HG03108 (cell line): ENCODE results near the gene CHDH.

Source experiments
- ATAC-seq: cut with Tn5 transposase; IDR thresholded peaks from one replicate; pipeline ENCODE4 v1.9.1; 2021; ENCODE audit warnings: moderate library complexity; ENCODE audit not compliant: unreplicated experiment

CHDH gene

DNA sequence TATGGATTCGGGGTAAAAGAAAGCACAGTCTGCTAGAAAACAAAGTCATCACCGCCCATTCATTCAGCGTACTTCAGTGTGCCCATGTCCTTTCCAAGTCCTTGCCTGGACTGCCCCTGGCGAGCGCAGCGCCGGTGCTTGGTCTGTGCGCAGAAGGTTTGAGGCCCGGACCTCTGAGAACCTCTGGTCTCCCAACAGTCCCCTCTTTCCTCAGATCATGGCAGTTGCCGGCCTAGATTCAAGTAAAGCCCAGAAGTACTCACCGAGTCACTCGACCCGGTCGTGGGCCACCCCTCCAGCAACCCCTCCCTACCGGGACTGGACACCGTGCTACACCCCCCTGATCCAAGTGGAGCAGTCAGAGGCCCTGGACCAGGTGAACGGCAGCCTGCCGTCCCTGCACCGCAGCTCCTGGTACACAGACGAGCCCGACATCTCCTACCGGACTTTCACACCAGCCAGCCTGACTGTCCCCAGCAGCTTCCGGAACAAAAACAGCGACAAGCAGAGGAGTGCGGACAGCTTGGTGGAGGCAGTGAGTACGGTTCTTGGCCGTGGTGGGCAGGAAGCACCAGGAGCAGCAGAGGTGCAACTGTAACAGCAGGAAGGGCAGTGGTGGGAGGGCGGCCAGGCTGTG lies 36.3 kb downstream of the CHDH start:
- no peak for ATAC-seq

DNA sequence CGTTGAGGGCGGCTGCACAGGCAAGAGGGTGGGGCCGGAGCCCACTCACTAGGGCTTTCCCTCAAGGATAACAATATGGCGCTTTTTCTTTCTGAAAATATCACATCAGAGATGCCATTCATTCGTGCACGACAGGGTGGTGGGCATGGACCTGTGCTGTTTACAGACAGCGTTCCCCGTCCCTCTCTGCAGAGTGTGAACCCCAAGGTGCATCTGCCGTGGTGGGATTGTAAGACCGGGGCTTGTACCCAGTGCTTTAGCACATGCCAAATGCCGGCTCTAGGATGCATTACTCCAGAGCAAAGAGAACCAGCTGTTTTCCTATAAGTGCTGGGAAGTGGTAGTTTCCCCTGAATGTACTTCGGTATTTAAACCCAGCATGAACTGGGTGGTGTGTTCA lies 37.0 kb downstream of the CHDH start:
- no peak for ATAC-seq

DNA sequence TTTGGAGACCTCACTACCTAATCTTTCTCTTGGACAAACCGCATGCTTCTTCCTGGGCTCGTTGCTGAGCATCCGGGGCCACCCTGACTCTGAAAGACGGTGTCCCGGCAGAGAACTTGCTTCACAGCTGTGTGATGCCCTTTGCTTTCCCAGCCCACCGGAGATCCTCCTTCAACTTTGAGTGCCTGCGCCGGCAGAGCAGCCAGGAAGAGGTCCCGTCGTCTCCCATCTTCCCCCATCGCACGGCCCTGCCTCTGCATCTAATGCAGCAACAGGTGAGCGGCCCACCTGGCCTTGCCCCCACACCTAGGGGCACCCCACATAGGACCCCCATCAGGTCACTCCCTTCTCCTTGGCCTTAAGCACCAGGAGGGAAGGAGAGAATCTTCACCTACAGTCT lies 37.7 kb downstream of the CHDH start:
- no peak for ATAC-seq

DNA sequence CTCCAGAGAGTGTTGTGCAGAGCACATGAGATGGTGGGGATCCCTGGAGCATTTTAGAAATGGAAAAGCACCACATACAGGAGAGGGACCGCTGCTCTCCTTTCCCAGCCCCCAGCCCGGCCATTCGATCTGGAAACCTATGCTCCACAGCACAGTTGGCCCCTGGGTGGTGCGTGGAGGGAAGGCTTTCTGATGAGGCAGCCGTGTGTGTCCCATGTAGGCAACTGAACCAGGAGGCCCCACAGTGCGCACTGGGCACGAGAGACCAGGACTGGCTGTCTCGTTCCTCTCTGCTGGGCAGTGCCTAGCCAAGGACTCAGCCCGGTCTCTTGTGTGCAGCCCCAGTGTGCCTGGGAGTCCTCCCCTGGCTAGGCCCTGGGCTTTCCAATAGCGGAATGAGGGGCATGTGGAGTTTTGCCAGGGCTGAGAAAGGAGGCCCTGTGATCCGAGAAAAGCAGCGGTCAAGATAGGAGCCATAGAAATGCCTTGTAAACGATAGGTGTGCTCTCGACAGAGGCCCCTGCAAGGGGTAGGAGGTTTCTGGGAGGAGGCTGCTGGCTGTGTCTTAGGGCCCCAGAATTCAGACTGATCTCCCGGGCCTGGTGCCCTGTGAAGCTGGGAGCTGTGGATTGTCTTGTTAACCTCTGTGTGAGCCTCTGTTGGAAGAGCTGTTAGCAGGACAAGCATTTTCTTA lies 39.0 kb downstream of the CHDH start:
- ATAC-seq = no peak

DNA sequence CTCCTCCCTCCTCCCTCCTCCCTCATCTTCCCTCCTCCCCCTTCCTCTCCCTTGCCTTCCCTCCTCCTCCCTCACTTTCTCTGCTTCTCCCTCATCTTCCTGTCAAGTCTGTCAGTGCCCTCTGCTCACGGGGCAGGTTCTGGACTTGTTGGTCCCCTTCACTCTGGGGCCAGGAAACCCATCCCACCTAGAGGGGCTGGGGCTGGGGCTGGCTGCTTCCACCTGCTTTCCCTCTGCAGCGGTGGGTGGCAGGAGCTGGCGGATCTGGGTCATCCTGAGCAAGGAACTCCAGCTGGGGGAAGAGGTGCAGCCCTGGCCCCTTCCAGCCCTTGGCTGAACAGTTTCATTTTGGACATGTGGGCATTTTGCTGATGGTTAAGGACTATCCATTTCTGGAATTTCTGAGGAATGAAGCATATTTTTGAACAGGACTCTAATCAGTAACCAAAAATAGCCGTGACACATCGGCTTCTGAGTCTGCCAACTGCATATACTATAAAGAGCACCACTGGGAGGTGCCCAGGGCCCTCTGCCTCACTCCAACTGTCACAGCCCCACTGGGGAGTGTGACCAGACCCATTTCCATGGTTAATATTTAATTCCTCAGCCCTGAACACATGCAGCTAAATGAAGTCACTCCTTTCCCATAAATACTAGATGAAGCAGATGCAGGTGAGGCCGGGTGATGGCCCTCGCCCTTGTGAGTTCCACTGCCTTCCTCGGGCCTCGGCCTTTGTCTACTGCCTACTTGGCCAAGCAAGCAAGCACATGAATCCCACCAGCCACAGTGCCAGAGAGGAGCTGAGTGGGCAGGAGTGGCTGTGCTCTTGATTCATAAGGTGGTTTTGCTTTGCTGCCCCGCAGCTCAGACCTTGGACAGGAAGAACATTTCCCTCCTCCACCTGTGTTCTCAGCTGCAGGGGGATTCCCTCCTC lies 39.8 kb downstream of the CHDH start:
- peak; percentile 52 for ATAC-seq

DNA sequence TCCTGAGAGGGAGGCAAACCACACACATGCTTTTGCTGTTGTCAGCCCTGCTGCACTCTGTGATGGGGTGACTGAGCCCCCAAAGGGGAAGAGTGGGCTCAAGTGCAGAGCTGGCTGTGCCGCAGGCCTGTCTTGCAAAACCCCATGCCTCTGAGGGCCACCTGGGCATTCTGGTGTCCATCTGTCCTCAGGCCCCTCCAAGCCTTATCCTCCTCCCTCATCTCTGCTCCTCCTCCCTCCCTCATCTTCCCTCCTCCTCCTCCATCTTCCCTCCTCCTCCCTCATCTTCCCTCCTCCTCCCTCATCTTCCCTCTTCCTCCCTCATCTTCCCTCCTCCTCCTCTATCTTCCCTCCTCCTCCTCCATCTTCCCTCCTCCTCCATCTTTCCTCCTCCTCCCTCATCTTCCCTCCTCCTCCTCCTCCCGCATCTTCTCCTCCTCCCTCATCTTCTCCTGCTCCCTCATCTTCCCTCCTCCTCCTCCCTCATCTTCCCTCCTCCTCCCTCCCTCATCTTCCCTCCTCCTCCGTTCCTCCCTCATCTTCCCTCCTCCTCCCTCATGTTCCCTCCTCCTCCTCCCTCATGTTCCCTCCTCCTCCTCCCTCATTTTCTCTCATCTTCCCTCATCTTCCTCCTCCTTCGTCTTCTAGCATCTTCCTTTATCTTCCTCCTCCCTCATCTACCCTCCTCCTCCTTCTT lies 40.6 kb downstream of the CHDH start:
- no peak for ATAC-seq

DNA sequence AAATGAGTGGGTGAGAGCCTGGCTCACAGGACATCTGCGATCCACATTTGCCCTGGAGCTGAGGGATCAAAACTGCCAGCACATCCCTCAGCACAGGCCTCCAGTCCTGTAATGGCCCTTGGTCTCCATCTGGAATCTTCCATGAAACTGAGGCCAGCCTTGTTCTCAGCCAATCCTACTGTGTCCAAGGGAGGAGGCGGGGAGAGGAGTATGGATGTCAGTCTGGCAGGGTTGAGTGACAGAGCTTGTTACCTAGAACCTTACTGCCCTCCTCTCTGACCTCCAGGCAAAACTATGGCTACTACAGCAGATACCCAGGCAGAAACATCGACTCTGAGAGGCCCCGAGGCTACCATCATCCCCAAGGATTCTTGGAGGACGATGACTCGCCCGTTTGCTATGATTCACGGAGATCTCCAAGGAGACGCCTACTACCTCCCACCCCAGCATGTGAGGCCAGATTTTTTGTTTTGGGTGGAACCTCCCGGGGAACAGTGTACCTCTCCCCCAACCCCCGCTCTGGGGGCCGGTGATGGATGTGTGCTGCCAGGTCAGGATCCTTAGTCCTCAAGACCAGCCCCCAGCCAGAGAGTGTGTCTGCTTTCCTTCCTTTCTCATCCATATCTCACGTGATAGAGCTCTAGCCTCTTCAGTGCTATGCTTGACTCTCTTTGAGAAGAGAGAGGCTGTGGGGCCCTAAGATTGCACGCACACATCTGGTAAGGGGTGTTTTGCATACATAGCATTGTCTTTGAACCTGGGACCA lies 41.3 kb downstream of the CHDH start:
- ATAC-seq = peak; percentile 64

DNA sequence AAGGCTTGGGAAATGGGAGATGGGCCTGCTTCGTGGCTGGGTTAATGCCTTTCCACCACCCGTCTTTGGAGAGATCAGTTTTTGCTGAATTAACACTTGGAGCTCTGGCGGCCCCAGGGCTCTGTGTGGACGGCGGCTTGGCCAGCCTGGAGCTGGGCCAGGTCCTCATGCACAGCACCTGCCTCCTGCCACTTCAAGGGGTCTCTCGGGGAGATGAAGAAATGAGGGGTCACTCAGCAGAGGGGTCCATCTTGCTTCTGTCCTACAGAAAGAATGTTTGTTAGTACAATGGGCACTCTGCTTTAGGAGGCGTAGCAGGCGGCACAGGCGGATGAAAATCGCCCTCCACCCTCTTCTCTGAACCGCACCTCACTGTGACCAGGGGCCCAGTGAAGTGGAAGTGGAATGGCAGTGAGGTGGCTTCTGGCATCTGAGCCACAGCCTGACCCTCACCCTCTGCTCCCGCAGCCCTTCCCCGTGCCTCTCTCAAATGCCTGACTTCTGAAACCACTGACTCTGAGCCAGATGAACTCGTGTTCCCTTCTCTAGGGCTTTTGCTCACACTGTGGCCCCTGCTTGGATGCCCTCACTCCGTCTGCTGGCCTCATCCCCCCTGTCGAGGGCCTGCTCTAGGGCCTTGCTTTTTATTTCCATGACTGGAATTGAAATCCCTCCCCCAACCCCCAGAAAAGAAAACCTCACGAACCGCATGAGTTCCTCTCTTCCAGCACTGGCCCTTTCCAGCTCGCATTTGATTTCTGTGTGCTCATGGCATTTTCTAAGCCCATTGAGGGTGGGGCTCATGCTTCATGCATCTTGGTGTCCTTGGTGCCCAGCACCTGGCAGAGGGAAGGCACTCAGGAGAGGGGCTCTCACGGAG lies 42.2 kb downstream of the CHDH start:
- ATAC-seq = no peak

DNA sequence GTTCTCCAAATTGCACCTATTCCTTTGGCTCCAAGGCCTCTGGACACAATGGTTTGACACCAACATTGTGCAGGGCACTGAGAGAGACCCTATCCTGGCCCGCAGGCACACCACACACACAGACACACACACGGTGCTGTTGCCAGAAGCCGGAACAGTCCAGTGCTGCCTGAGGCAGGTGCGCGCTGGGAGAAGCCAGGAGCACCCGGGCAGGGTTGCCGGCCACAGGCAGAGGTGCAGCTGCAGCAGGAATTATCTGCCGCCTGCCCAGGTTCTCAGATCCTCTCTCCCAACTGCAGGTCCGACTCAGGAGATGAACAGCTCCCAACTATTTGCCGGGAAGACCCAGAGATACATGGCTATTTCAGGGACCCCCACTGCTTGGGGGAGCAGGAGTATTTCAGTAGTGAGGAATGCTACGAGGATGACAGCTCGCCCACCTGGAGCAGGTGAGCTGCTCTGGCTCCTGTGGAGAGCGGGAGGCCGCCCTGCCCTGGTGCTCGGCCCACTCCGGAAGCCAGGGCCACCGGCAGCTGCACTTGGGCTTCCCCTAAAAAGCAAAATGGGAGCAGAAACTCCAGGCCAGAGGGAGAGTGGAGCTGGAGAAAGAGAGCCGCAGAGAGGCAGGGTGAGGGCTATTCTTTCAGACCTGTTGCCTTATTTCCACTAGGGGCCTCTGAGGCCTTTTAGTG lies 42.9 kb downstream of the CHDH start:
- no peak for ATAC-seq

DNA sequence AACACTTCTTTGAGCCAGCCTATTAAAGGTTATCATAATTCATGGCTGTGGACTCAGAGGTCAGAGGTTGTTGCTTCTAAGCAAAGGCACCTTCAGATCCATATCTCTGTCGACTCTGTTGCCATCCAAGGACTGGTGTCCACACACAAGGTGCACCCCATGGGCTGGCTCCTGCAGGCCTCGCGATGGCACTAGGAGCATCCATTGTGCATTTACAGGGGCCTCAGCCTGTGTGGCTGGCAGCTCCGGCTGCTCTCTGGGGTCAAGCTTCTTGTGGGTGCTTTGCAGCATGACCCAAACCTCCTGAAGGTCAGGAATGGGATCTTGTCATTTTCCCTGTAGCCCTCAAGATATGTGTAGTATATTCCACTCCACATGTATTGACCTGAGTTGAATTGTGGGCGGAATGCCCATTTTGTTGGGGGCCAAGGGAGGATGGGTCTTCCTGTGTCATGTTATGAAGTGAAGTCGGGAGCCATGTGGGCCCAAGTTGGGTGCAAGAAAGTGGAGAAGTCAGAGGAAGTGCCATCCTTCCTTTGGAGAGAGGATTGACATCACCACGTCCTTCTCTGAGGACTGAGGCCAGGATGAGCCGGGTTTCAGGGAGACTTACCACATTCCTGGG lies 43.9 kb downstream of the CHDH start:
- ATAC-seq = no peak

DNA sequence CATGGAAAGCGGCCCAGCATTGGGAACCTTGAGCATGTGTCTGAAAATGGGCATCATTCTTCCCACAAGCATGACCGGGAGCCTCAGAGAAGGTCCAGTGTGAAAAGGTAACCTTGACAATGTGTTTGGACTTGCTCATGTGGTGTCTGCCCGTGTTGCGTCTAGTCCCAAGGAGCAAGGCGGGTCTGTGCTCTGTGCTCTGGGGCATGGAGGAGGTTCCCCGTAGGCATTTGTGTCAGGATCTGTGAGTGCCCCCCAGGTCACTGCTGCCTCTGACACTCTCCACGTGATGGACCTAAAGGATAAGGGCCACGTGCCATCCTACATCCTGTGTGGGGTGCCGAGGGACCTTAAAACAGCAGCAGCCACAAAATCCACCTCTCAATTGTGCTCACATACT lies 44.9 kb downstream of the CHDH start:
- ATAC-seq = no peak

DNA sequence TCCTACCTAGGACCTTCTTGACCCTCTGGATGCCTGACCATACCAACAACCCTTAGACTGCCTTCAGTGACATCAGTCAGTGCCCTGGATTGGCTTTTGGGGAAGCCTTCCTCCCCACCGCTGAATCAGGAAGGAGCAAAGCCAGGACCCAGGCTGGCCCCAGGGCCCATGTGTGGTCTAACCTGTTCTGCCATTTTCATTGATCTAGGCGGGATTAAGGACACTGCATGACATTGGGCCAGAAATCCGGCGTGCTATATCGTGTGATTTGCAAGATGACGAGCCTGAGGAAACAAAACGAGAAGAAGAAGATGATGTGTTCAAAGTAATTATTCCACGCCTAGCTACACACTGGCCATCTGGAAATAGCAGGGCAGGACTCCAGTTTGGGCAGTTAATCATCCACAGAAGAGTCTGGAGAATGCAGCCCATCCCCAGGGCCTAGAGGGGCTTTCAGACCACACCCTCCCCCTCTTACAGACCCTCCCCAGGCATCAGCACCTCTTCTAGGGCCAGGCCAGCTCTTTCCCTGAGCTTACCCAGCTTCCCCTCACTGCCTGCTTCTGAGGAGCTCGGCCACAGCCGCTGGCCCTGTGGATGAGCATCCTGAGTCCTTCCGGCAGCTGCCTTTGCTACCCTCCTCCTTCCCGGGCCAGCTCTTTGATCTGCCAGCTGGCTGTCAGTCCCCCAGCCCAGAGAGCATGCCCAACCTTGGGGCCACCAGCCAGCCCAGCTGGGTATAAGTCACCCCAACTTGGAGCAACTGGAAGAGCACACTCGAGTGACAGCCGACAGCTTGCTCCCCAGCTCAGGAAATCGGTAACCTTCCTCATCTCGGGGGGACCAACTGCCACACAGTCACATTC lies 45.9 kb downstream of the CHDH start:
- ATAC-seq = no peak

DNA sequence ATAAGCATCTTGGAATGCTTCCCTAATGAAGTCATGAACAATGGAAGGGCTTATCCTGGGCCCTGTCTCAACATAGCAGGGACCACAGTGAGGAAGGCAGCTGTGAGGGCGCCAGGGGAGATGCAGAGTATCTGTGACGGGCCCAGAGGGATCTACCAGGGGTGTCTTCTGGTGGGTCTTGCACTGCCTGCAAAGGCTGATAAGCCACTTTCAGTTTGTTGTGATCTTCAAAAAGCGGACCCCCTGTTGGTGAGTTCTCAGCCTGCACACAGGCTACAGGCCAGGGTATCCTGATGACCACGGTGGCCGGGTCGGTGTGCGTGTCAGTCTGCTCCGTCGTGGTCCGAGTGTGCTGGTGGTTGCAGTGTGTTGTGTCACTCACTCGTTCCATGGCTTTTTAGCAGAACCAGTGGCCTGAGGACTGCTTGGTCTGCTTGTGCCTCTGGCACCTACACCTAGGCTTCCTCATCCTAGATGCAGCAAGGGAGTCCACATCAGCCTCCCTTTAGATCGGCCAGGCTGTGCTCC lies 46.8 kb downstream of the CHDH start:
- no peak for ATAC-seq

DNA sequence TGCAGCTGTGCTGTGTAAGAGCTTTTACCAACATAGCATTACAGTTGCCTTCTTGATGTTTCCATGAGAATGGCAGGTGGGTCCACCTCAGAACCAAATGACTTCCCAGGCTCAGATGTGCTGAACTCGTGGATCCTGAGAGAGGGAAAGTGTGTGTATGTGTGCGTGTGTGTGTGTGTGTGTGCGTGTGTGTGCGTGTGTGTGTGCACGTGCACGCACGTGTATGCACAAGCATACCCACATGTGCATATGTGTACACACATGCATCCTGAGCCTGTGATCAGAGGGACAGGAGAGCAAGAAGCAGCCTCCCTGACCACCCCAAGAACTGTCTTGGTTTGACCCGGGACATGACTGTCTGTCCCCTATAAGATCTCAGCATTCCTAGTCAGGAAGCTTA lies 48.1 kb downstream of the CHDH start:
- ATAC-seq = no peak

DNA sequence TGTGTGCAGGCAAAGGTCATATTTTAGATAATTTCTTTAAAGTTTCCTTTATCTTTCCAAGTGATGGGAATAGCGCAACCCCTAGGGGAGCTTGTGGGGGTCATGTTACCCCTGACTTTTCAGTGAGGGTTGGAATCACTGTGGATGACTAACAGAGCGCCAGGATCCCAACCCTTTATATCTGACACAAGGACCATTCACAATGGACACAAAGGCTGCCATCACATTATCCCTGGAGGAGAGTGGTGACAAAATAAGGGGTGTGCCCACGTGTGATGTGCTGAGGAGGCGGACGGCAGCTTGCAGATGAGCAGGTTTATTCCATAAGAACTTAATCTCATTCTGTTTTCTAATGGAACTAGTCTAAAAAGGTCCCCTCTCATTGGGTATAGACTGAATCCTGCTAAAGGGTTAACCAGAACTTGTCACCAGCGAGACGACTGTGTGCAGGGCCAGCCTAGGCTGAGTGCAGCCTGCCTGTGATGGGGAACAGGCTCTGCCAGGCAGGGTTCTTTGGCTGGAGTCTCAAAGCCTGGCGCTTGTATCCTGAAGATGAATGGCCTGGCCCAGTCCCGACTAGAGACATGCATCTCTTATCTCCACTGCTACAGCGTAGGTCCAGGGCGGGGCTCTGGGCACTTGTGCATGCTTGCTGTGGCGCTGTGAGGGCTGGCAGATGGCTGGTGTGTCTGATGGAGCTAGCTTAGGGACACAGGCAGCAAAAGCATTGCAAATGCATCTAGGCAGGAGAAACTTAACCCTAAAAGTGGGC lies 50.2 kb downstream of the CHDH start:
- ATAC-seq = no peak

DNA sequence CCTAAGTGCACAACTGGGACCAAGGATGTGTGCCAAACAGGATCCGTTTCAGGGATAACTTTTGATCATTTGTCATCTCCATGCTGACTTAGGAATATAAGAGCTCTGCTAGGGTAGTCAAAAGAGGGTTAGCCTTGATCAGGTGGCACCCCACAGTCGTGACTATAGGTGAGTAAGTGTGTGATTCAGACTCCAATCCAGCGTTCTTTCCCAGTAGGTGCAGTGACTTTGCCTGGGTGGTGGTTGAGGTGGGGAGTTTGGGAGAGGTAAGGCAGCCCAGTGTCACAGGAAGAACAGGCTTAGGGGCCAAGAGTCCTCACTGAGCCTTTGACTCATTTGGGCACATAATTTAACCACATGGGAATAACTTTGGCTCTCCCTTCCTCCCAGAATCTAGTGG lies 51.0 kb downstream of the CHDH start:
- ATAC-seq = no peak

DNA sequence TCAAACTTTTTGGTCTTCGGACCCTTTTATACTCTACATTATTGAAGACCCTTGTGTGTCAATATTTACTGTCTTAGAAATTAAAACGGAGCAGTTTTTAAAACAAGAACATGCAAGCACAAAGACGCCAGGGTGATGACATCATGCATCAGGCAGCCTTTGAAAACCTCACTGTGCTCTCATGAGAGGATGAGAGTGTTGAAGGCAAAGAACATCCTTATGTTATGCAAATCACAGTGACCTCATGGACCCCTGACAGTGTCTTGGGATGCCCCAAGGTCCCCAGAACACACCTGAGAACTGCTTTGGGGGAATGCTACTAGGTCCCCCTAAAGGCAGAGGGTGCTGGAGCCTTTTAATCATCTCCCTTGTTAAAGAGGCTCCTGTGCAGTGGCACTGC lies 51.6 kb downstream of the CHDH start:
- ATAC-seq = no peak
